IPS-18c (cell line): ENCODE data around the gene UCN2.
A peak's percentile ranks its signal among the peaks of the same experiment; 100 is the strongest.

Source experiments
- H3K4me3 ChIP-seq: 2 replicates; pipeline ENCODE4 v1.7.0; 2013; ENCODE audit warnings: low read depth, mild to moderate bottlenecking, low read length, moderate library complexity; ENCODE audit not compliant: insufficient read depth
- H3K9me3 ChIP-seq: one replicate; pipeline ENCODE4 v1.6.1; 2013; ENCODE audit warnings: mild to moderate bottlenecking, low read length, moderate library complexity; ENCODE audit not compliant: control insufficient read depth, insufficient read depth

Gene UCN2

GRCh38 chr3:48568476-48568875 is 4.9 kb upstream of the UCN2 start:
- Histone ChIP-seq H3K4me3 (no peak overlapping the region), H3K9me3 (no peaks in the 10 kb centered on the region)

- Histone ChIP-seq H3K9me3 (no peaks in the 10 kb centered on the region), H3K4me3 (no peak overlapping the region)
Measured at GRCh38 chr3:48567500-48567899, 3.9 kb upstream of the UCN2 start.

GRCh38 chr3:48567090-48567489 is 3.5 kb upstream of the UCN2 start:
- H3K4me3 ChIP-seq, result no peak overlapping the region
- no peaks in the 10 kb centered on the region for H3K9me3 ChIP-seq

- Histone ChIP-seq H3K4me3 (no peak overlapping the region), H3K9me3 (no peaks in the 10 kb centered on the region)
Measured at GRCh38 chr3:48566401-48566760, 2.8 kb upstream of the UCN2 start.

GRCh38 chr3:48565591-48566400 is 2.2 kb upstream of the UCN2 start:
- Histone ChIP-seq H3K4me3 (no peak overlapping the region), H3K9me3 (no peaks in the 10 kb centered on the region)

GRCh38 chr3:48565186-48565585 is 1.6 kb upstream of the UCN2 start:
- no peaks in the 10 kb centered on the region for H3K9me3 ChIP-seq
- H3K4me3 ChIP-seq, result no peak overlapping the region

GRCh38 chr3:48564667-48565066 is 1.1 kb upstream of the UCN2 start:
- no peaks in the 10 kb centered on the region for H3K9me3 ChIP-seq

GRCh38 chr3:48564022-48564421 is 441 bp upstream of the UCN2 start:
- Histone ChIP-seq H3K9me3 (no peaks in the 10 kb centered on the region), H3K4me3 (no peak overlapping the region)

More at GRCh38 chr3:48564667-48565066, 1.1 kb upstream of the UCN2 start:
- no peak overlapping the region for H3K4me3 ChIP-seq

GRCh38 chr3:48562367-48563095 is 1.1 kb downstream of the UCN2 start:
- Histone ChIP-seq H3K4me3 (no peak overlapping the region), H3K9me3 (no peaks in the 10 kb centered on the region)

GRCh38 chr3:48561045-48561736 is 2.4 kb downstream of the UCN2 start:
- Histone ChIP-seq H3K4me3 (peak overlapping the region; percentile 6; the same call in 1 of the 2 replicates), H3K9me3 (no peaks in the 10 kb centered on the region)

GRCh38 chr3:48560648-48561018 is 2.9 kb downstream of the UCN2 start:
- Histone ChIP-seq H3K4me3 (peak overlapping the region; percentile 6; the same call in 1 of the 2 replicates), H3K9me3 (no peaks in the 10 kb centered on the region)

GRCh38 chr3:48558493-48559134 is 5.0 kb downstream of the UCN2 start:
- Histone ChIP-seq H3K4me3 (no peak overlapping the region; the same call in 1 of the 2 replicates), H3K9me3 (no peaks in the 10 kb centered on the region)

- Histone ChIP-seq H3K4me3 (peak within 1 kb of the TSS; percentile 65), H3K9me3 (no peaks in the 10 kb centered on the region)
Measured at GRCh38 chr3:48556796-48557626, 6.6 kb downstream of the UCN2 start, which contains the start of gene PFKFB4. TSS of gene PFKFB4 (minus strand) at chr3:48556803. CDS start at chr3:48556777, 26 bp downstream.

- Histone ChIP-seq H3K9me3 (no peaks in the 10 kb centered on the region), H3K4me3 (peak overlapping the region; percentile 65)
Measured at GRCh38 chr3:48555949-48556795, 7.4 kb downstream of the UCN2 start.

GRCh38 chr3:48555231-48555948 is 8.2 kb downstream of the UCN2 start:
- Histone ChIP-seq H3K9me3 (no peaks in the 10 kb centered on the region), H3K4me3 (no peak overlapping the region; the same call in 1 of the 2 replicates)
